HL-60 (cell line): ENCODE results near the gene BICRAL.

ENCODE experiments used
- POLR2AphosphoS5 ChIP-seq: IDR thresholded peaks from 2 replicates; pipeline ENCODE4 v1.6.1; 2012; ENCODE audit warnings: low read depth
- SPI1 ChIP-seq: IDR thresholded peaks from 2 replicates; pipeline ENCODE4 v1.6.1; 2012; ENCODE audit warnings: low read depth, mild to moderate bottlenecking, borderline replicate concordance
- TF ChIP-seq, protein P1 (sequence below): IDR thresholded peaks from one replicate; pipeline ENCODE4 v1.5.1; 2011; ENCODE audit warnings: low read length, control low read depth, inconsistent platforms; ENCODE audit not compliant: insufficient read depth
- TF ChIP-seq, protein P2 (sequence below): IDR thresholded peaks from 2 replicates; pipeline ENCODE4 v1.6.1; 2012; ENCODE audit warnings: low read depth; ENCODE audit not compliant: insufficient replicate concordance

DNA sequence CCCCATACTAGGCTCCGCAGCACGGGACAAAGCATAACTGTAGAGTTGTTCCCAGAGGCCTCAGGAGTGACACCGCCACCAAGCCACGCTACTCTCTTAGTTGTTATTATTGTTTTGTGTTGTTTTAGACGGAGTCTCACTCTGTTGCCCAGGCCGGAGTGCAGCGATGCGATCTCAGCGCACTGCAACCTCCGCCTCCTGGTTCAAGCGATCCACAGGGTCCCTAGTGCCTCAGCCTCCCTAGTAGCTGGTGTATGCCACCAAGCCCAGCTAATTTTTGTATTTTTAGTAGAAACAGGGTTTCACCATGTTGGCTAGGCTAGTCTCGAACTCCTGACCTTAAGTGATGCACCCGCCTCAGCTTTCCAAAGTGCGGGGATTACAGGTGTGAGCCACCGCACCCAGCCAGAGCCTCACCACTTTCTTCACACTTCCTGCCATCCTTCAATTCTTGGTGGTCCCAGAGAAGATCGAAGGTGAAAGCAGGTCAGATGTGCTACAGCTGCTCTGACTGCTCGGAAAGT, 109.4 kb downstream of the BICRAL start:
- TF ChIP-seq POLR2AphosphoS5 (no peak), SPI1 (no peak)
- TF ChIP-seq, protein P1, sequence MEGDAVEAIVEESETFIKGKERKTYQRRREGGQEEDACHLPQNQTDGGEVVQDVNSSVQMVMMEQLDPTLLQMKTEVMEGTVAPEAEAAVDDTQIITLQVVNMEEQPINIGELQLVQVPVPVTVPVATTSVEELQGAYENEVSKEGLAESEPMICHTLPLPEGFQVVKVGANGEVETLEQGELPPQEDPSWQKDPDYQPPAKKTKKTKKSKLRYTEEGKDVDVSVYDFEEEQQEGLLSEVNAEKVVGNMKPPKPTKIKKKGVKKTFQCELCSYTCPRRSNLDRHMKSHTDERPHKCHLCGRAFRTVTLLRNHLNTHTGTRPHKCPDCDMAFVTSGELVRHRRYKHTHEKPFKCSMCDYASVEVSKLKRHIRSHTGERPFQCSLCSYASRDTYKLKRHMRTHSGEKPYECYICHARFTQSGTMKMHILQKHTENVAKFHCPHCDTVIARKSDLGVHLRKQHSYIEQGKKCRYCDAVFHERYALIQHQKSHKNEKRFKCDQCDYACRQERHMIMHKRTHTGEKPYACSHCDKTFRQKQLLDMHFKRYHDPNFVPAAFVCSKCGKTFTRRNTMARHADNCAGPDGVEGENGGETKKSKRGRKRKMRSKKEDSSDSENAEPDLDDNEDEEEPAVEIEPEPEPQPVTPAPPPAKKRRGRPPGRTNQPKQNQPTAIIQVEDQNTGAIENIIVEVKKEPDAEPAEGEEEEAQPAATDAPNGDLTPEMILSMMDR: no peak
- TF ChIP-seq, protein P2, sequence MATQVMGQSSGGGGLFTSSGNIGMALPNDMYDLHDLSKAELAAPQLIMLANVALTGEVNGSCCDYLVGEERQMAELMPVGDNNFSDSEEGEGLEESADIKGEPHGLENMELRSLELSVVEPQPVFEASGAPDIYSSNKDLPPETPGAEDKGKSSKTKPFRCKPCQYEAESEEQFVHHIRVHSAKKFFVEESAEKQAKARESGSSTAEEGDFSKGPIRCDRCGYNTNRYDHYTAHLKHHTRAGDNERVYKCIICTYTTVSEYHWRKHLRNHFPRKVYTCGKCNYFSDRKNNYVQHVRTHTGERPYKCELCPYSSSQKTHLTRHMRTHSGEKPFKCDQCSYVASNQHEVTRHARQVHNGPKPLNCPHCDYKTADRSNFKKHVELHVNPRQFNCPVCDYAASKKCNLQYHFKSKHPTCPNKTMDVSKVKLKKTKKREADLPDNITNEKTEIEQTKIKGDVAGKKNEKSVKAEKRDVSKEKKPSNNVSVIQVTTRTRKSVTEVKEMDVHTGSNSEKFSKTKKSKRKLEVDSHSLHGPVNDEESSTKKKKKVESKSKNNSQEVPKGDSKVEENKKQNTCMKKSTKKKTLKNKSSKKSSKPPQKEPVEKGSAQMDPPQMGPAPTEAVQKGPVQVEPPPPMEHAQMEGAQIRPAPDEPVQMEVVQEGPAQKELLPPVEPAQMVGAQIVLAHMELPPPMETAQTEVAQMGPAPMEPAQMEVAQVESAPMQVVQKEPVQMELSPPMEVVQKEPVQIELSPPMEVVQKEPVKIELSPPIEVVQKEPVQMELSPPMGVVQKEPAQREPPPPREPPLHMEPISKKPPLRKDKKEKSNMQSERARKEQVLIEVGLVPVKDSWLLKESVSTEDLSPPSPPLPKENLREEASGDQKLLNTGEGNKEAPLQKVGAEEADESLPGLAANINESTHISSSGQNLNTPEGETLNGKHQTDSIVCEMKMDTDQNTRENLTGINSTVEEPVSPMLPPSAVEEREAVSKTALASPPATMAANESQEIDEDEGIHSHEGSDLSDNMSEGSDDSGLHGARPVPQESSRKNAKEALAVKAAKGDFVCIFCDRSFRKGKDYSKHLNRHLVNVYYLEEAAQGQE: no peak
